ENCODE measurements around the gene FBXL20. TPM values are rescaled to one million over a fixed set of nuclear protein-coding genes. Genes with fewer than 3 reads are reported as not detected.

FBXL20 gene
- total and polyA plus RNA-seq, 2 of the 8 experiments (the other 6 are each of a cell fraction or from before 2014, with no cell fraction given): 5.5 to 11.0 TPM

GRCh38 chr17:39244600-39245570, 156.5 kb downstream of the FBXL20 start:
- Histone ChIP-seq H2AFZ (ENCODE audit: low read length) (0 out of 2 replicates have a peak overlapping the region, but pooled peaks have one; percentile 60), H3K9me3 (ENCODE audit: insufficient read depth in 2 of 2, low read depth in 1 of 2, low read length in 1 of 2) (no peaks in the 10 kb centered on the region), H3K9ac (replicated peaks in 1 of 4; ENCODE audit: extremely low read depth in 1 of 4, low read depth in 3 of 4, low read length in 3 of 4) (no peak overlapping the region), H2AK5ac (ENCODE audit: low read depth, low read length) (no peak overlapping the region), H4K5ac (ENCODE audit: insufficient read length, low read depth, low read length) (no peak overlapping the region), H2BK120ac (replicated peaks; ENCODE audit: low read depth, low read length) (no peak overlapping the region), H3K79me2 (ENCODE audit: control insufficient read depth in 1 of 2, insufficient read depth in 2 of 2, low read length in 2 of 2) (no peaks in the 10 kb centered on the region), H3K18ac (ENCODE audit: extremely low read depth, low read length) (peak overlapping the region; percentile 64; the same call in 1 of the 2 replicates), H3K4ac (replicated peaks; ENCODE audit: insufficient read length, low read depth, low read length) (no peak overlapping the region), H3K56ac (replicated peaks; ENCODE audit: insufficient read length, low read depth, low read length) (no peak overlapping the region), H3K14ac (ENCODE audit: insufficient read length) (no peak overlapping the region), H3K27ac (ENCODE audit: low read depth, low read length) (no peak overlapping the region), H3K23ac (ENCODE audit: insufficient read length) (no peak overlapping the region), H3K27me3 (replicated peaks in 1 of 4; ENCODE audit: control insufficient read depth in 3 of 4, extremely low read depth in 1 of 4, insufficient read depth in 3 of 4, low read length in 3 of 4) (no peaks in the 10 kb centered on the region), H3K79me1 (ENCODE audit: low read depth, low read length) (no peaks in the 10 kb centered on the region), H3K36me3 (ENCODE audit: control insufficient read depth in 2 of 4, insufficient read depth in 4 of 4, low read length in 3 of 4) (no peaks in the 10 kb centered on the region), H4K8ac (ENCODE audit: extremely low read depth, insufficient read depth, low read length) (no peak overlapping the region; the same call in 1 of the 2 replicates), H3K4me1 (replicated peaks in 1 of 4; ENCODE audit: control insufficient read depth in 3 of 4, insufficient read depth in 4 of 4, low read length in 3 of 4) (peaks cover 0 to 9% (median 5%) of the 10 kb centered on the region in 4 experiments; a peak in 6 of 7 replicates), H2BK5ac (ENCODE audit: low read depth, low read length) (no peak overlapping the region), H3K4me3 (ENCODE audit: extremely low read depth in 1 of 4, insufficient read depth in 2 of 4, low read depth in 3 of 4, low read length in 4 of 4) (no peak overlapping the region), H3K4me2 (ENCODE audit: insufficient read depth in 1 of 2, low read depth in 2 of 2, low read length in 2 of 2) (0 out of 4 replicates have a peak overlapping the region, but pooled peaks of 1 of the 2 experiments have one; percentile 9), H2BK15ac (ENCODE audit: low read length) (peak overlapping the region; percentile 50; the same call in 1 of the 2 replicates), H4K91ac (replicated peaks; ENCODE audit: insufficient read length, low read length) (no peak overlapping the region), H4K20me1 (replicated peaks in 1 of 2; ENCODE audit: control insufficient read depth in 1 of 2, insufficient read depth in 2 of 2, low read length in 2 of 2) (no peaks in the 10 kb centered on the region), H2BK20ac (ENCODE audit: low read length) (no peak overlapping the region), H2BK12ac (ENCODE audit: low read depth, low read length) (0 out of 2 replicates have a peak overlapping the region, but pooled peaks have one; percentile 20), H3K23me2 (ENCODE audit: low read depth, low read length) (peaks cover under 1% of the 10 kb centered on the region; the same call in 1 of the 2 replicates)
- CTCF ChIA-PET (ENCODE audit: partially characterized antibody): interaction anchor here (0.6 to 22.6 kb wide), 43 partner anchors 5 to 841 kb away, joined by 3 to 982 read pairs (median 4); partner anchors contain the start of genes ARL5C, PLXDC1, RPL19 and RPL23
- DNase-seq (ENCODE audit: low read depth in 1 of 2, low spot score in 2 of 2) (peak; percentile 93 to 99), FAIRE-seq (peak; percentile 97)
- WGBS, 2 experiments (ENCODE audit: extremely low coverage in 1 of 2, insufficient coverage in 1 of 2, insufficient read length in 1 of 2, insufficient replicate concordance in 2 of 2, low coverage in 1 of 2, low lambda C conversion rate in 2 of 2, missing lambda C conversion rate in 1 of 2): 48% methylated on average over 6 of the region's 6 CpGs; no CpG with 5 or more reads in 1 of the 2 experiments
- POLR2A ChIA-PET (ENCODE audit: partially characterized antibody): interaction anchor here (0.7 to 9.0 kb wide), 12 partner anchors 8 to 216 kb away, joined by 3 to 113 read pairs (median 4); partner anchors contain the start of genes CDK12 and RPL19
- peak; percentile 83 to 99 (median 93) for TF ChIP-seq CTCF (IDR thresholded peaks at IDR 0.05; ENCODE audit: control extremely low read depth in 1 of 3, insufficient read depth in 1 of 3, low read depth in 1 of 3, low read length in 3 of 3)
- TF ChIP-seq TAF1 (IDR thresholded peaks at IDR 0.05; ENCODE audit: low read depth, low read length): 0 out of 2 replicates have a peak, but pooled peaks have one; percentile 25
- no peak for TF ChIP-seq JUN (IDR thresholded peaks at IDR 0.05; ENCODE audit: low read depth, low read length)
- TF ChIP-seq CREB1 (IDR thresholded peaks at IDR 0.05): 0 out of 2 replicates have a peak, but pooled peaks have one; percentile 18
- TF ChIP-seq POLR2A (IDR thresholded peaks at IDR 0.05; ENCODE audit: control extremely low read depth in 1 of 2, low read depth in 2 of 2, low read length in 2 of 2): no peak
- TF ChIP-seq KDM1A (IDR thresholded peaks at IDR 0.05; ENCODE audit: borderline replicate concordance, low read length): peak; percentile 78; the same call in 1 of the 2 replicates
- no peak for TF ChIP-seq POLR2AphosphoS5 (IDR thresholded peaks at IDR 0.05; ENCODE audit: low read depth, low read length)
- TF ChIP-seq SIN3A (conservative IDR thresholded peaks at IDR 0.05 in 1 of 2, IDR thresholded peaks at IDR 0.05 in 1 of 2; ENCODE audit: low read depth in 1 of 2, low read length in 2 of 2): 0 out of 4 replicates have a peak, but pooled peaks of 1 of the 2 experiments have one; percentile 44

Measured in H1 (cell line).